H9 (cell line): Measurements from ENCODE around the gene POR. TPM values are rescaled to one million over a fixed set of nuclear protein-coding genes. Genes with fewer than 3 reads are reported as not detected.
A peak's percentile ranks its signal among the peaks of the same experiment; 100 is the strongest.

Experiments
- DNase-seq: peaks from one replicate; pipeline ENCODE4 v3.0.0-alpha.2; 2017
- H2AFZ ChIP-seq: one replicate; pipeline ENCODE4 v1.6.1; 2013; ENCODE audit warnings: mild to moderate bottlenecking, low read length, control low read depth, moderate library complexity
- H2AK5ac ChIP-seq: 2 replicates; pipeline ENCODE4 v1.6.1; 2013; ENCODE audit warnings: low read length, control low read depth, mixed read lengths; ENCODE audit not compliant: insufficient read length
- H2BK120ac ChIP-seq: one replicate; pipeline ENCODE4 v1.6.1; 2013; ENCODE audit warnings: low read depth, mild to moderate bottlenecking, low read length, control low read depth, inconsistent platforms; ENCODE audit not compliant: poor library complexity, severe bottlenecking
- H2BK12ac ChIP-seq: 2 replicates; pipeline ENCODE4 v1.6.1; 2013; ENCODE audit warnings: low read length, control low read depth, mixed read lengths, low read depth; ENCODE audit not compliant: insufficient read length
- H2BK15ac ChIP-seq: 2 replicates; pipeline ENCODE4 v1.6.1; 2013; ENCODE audit warnings: low read depth, low read length, control low read depth
- H2BK20ac ChIP-seq: one replicate; pipeline ENCODE4 v1.6.1; 2013; ENCODE audit warnings: low read depth, mild to moderate bottlenecking, low read length, control low read depth, inconsistent platforms; ENCODE audit not compliant: poor library complexity, severe bottlenecking
- H2BK5ac ChIP-seq: 2 replicates; pipeline ENCODE4 v1.6.1; 2013; ENCODE audit warnings: low read length, control low read depth, mixed read lengths; ENCODE audit not compliant: insufficient read length
- H3K14ac ChIP-seq: 2 replicates; pipeline ENCODE4 v1.6.1; 2013; ENCODE audit warnings: low read length, control low read depth; ENCODE audit not compliant: insufficient read depth
- H3K18ac ChIP-seq: 2 replicates; pipeline ENCODE4 v1.6.1; 2013; ENCODE audit warnings: low read depth, mild to moderate bottlenecking, mixed read lengths, low read length, control low read depth; ENCODE audit not compliant: insufficient read length
- H3K23ac ChIP-seq: 2 replicates; pipeline ENCODE4 v1.6.1; 2013; ENCODE audit warnings: low read length, control low read depth, mixed read lengths, low read depth; ENCODE audit not compliant: insufficient read length
- H3K23me2 ChIP-seq: 2 replicates; pipeline ENCODE4 v1.6.1; 2013; ENCODE audit warnings: low read depth, mild to moderate bottlenecking, mixed read lengths, low read length, control low read depth; ENCODE audit not compliant: insufficient read length, poor library complexity, severe bottlenecking
- H3K27ac ChIP-seq: 2 replicates; pipeline ENCODE4 v1.5.1; 2013; ENCODE audit warnings: low read length, control low read depth, mixed read lengths, low read depth; ENCODE audit not compliant: insufficient read length
- H3K27me3 ChIP-seq: 2 replicates; pipeline ENCODE4 v1.6.1; 2013; ENCODE audit warnings: low read length, control low read depth, inconsistent platforms; ENCODE audit not compliant: insufficient read depth
- H3K4ac ChIP-seq: 2 replicates; pipeline ENCODE4 v1.6.1; 2013; ENCODE audit warnings: low read depth, mild to moderate bottlenecking, control low read depth, inconsistent platforms, low read length, moderate library complexity
- H3K4me1 ChIP-seq: 2 replicates; pipeline ENCODE4 v1.6.1; 2013; ENCODE audit warnings: low read length, control low read depth, inconsistent platforms; ENCODE audit not compliant: insufficient read depth
- H3K4me2 ChIP-seq: 2 replicates; pipeline ENCODE4 v1.6.1; 2013; ENCODE audit warnings: low read length, control low read depth, mixed read lengths; ENCODE audit not compliant: insufficient read length, insufficient read depth
- H3K56ac ChIP-seq: 2 replicates; pipeline ENCODE4 v1.6.1; 2013; ENCODE audit warnings: low read depth, mild to moderate bottlenecking, mixed read lengths, low read length, control low read depth; ENCODE audit not compliant: insufficient read length
- H3K79me1 ChIP-seq: 2 replicates; pipeline ENCODE4 v1.6.1; 2013; ENCODE audit warnings: low read depth, mild to moderate bottlenecking, moderate library complexity, low read length, control low read depth, inconsistent platforms; ENCODE audit not compliant: insufficient read depth, poor library complexity, severe bottlenecking
- H3K79me2 ChIP-seq: 2 replicates; pipeline ENCODE4 v1.6.1; 2013; ENCODE audit warnings: low read length, control low read depth, inconsistent platforms; ENCODE audit not compliant: insufficient read depth
- H3K9ac ChIP-seq: 2 replicates; pipeline ENCODE4 v1.6.1; 2013; ENCODE audit warnings: low read length, control low read depth, mixed read lengths; ENCODE audit not compliant: insufficient read length; ENCODE audit errors: extremely low read depth
- H3K9me3 ChIP-seq: one replicate; pipeline ENCODE4 v1.6.1; 2013; ENCODE audit warnings: low read depth, low read length, inconsistent platforms; ENCODE audit not compliant: control insufficient read depth
- H3T11ph ChIP-seq: one replicate; pipeline ENCODE4 v1.6.1; 2013; ENCODE audit warnings: mild to moderate bottlenecking, low read length, control low read depth, inconsistent platforms
- H4K20me1 ChIP-seq: one replicate; pipeline ENCODE4 v1.6.1; 2013; ENCODE audit not compliant: control insufficient read depth, insufficient read length, insufficient read depth
- H4K5ac ChIP-seq: 2 replicates; pipeline ENCODE4 v1.6.1; 2013; ENCODE audit warnings: low read depth, mild to moderate bottlenecking, mixed read lengths, low read length, control low read depth; ENCODE audit not compliant: insufficient read length
- H4K8ac ChIP-seq: replicated peaks from 2 replicates; pipeline ENCODE4 v1.6.1; 2013; ENCODE audit warnings: low read length, control low read depth, mixed read lengths, low read depth; ENCODE audit not compliant: insufficient read length
- H4K91ac ChIP-seq: 2 replicates; pipeline ENCODE4 v1.6.1; 2013; ENCODE audit warnings: low read depth, mild to moderate bottlenecking, moderate library complexity, mixed read lengths, low read length, control low read depth; ENCODE audit not compliant: insufficient read length
- H3K27ac Mint-ChIP-seq, 3 experiments: 2 replicates in 2 of 3; 3 replicates in 1 of 3; pipeline ENCODE4 v1.8.0; 2020 to 2021; ENCODE audit warnings: mixed read lengths in 3 of 3, mild to moderate bottlenecking in 1 of 3, moderate library complexity in 1 of 3
- H3K27me3 Mint-ChIP-seq: 2 replicates; pipeline ENCODE4 v1.8.0; 2021; ENCODE audit warnings: low read depth, mild to moderate bottlenecking, moderate library complexity, mixed read lengths
- H3K36me3 Mint-ChIP-seq, 3 experiments: 2 replicates in 2 of 3; 3 replicates in 1 of 3; pipeline ENCODE4 v1.8.0; 2020 to 2021; ENCODE audit warnings: low read depth in 3 of 3, mixed read lengths in 3 of 3; ENCODE audit not compliant: insufficient read depth in 1 of 3
- H3K4me1 Mint-ChIP-seq, 2 experiments: 2 replicates each; pipeline ENCODE4 v1.8.0; 2020; ENCODE audit warnings: mixed read lengths in 2 of 2
- H3K4me3 Mint-ChIP-seq, 2 experiments: 2 replicates in 1 of 2; 3 replicates in 1 of 2; pipeline ENCODE4 v1.8.0; 2020 to 2021; ENCODE audit warnings: mild to moderate bottlenecking in 2 of 2, mixed read lengths in 2 of 2, moderate library complexity in 1 of 2
- H3K9me3 Mint-ChIP-seq, 2 experiments: 2 replicates in 1 of 2; 3 replicates in 1 of 2; pipeline ENCODE4 v1.8.0; 2020; ENCODE audit warnings: mild to moderate bottlenecking in 2 of 2, mixed read lengths in 2 of 2, moderate library complexity in 1 of 2
- CTCF ChIP-seq: fragments of 200-600 bp; sonication (generic); conservative IDR thresholded peaks from 3 replicates; pipeline ENCODE4 v1.8.0; 2021; ENCODE audit warnings: antibody characterized with exemption, mild to moderate bottlenecking
- WGBS: extraction: QIAGEN DNeasy Blood & Tissue Kit; methylation state at CpG from one replicate; pipeline ENCODE4 v1.1.7; 2013; ENCODE audit warnings: missing lambda C conversion rate, low lambda C conversion rate, mixed read lengths; ENCODE audit not compliant: insufficient read length; ENCODE audit errors: extremely low coverage; 5-methylcytosine and 5-hydroxymethylcytosine counted together
- total RNA-seq: library from RNA; stranded (reverse); gene quantifications from 2 replicates; pipeline ENCODE4 v1.2.1, GENCODE V29; 2021

POR gene
- total RNA-seq, 1 experiment from 2014 or later: 128 TPM

GRCh38 chr7:75982306-75983064 is 67.5 kb downstream of the POR start:
- no peak overlapping the region for H4K5ac ChIP-seq
- H3K14ac ChIP-seq: no peak overlapping the region
- H3T11ph ChIP-seq: no peak overlapping the region
- no peak overlapping the region for H3K27ac ChIP-seq
- no peaks in the 10 kb centered on the region for H4K20me1 ChIP-seq
- no peak overlapping the region for H3K23ac ChIP-seq
- no peak overlapping the region for H3K9ac ChIP-seq
- no peak overlapping the region for H3K18ac ChIP-seq
- no peak for TF ChIP-seq CTCF
- H2BK15ac ChIP-seq: no peak overlapping the region
- H3K23me2 ChIP-seq: no peaks in the 10 kb centered on the region
- Mint-ChIP-seq H3K4me1 (no peaks in the 10 kb centered on the region), H3K27me3 (peaks cover 1% of the 10 kb centered on the region; the same call in 1 of the 2 replicates), H3K27ac (peak overlapping the region in 1 of 3 experiments; percentile 90; a peak in 1 of 7 replicates), H3K9me3 (no peaks in the 10 kb centered on the region), H3K36me3 (peaks cover 22 to 48% (median 43%) of the 10 kb centered on the region in 3 experiments), H3K4me3 (no peak overlapping the region; a peak in 1 of 5 replicates)
- no peak overlapping the region for H2BK5ac ChIP-seq
- no peaks in the 10 kb centered on the region for H3K4me1 ChIP-seq
- H2AFZ ChIP-seq: no peak overlapping the region
- no peak overlapping the region for H2AK5ac ChIP-seq
- no peaks in the 10 kb centered on the region for H3K79me1 ChIP-seq
- H4K91ac ChIP-seq: no peak overlapping the region
- no peaks in the 10 kb centered on the region for H3K9me3 ChIP-seq
- no CpG with 5 or more reads among the region's 22 CpGs for WGBS
- H3K79me2 ChIP-seq: no peaks in the 10 kb centered on the region
- DNase-seq: no peak
- H2BK20ac ChIP-seq: no peak overlapping the region
- H3K4me2 ChIP-seq: no peak overlapping the region
- H2BK12ac ChIP-seq: no peak overlapping the region
- no peak overlapping the region for H3K56ac ChIP-seq
- no peak overlapping the region for H2BK120ac ChIP-seq
- H3K4ac ChIP-seq: no peak overlapping the region
- H3K27me3 ChIP-seq: no peaks in the 10 kb centered on the region
- no peak overlapping the region for H4K8ac ChIP-seq
